Measurements from ENCODE around the gene KCTD7. TPM values are rescaled to one million over a fixed set of nuclear protein-coding genes. Genes with fewer than 3 reads are reported as not detected.
A peak's percentile ranks its signal among the peaks of the same experiment; 100 is the strongest.
"Not testable (repeated sequence)": the region's sequence is repeated elsewhere in the genome, so short reads cannot be mapped to it uniquely, and the experiment has no call there.

Gene KCTD7
- total RNA-seq, result 10 to 100 TPM; 31.9 to 33.8 TPM

DNA sequence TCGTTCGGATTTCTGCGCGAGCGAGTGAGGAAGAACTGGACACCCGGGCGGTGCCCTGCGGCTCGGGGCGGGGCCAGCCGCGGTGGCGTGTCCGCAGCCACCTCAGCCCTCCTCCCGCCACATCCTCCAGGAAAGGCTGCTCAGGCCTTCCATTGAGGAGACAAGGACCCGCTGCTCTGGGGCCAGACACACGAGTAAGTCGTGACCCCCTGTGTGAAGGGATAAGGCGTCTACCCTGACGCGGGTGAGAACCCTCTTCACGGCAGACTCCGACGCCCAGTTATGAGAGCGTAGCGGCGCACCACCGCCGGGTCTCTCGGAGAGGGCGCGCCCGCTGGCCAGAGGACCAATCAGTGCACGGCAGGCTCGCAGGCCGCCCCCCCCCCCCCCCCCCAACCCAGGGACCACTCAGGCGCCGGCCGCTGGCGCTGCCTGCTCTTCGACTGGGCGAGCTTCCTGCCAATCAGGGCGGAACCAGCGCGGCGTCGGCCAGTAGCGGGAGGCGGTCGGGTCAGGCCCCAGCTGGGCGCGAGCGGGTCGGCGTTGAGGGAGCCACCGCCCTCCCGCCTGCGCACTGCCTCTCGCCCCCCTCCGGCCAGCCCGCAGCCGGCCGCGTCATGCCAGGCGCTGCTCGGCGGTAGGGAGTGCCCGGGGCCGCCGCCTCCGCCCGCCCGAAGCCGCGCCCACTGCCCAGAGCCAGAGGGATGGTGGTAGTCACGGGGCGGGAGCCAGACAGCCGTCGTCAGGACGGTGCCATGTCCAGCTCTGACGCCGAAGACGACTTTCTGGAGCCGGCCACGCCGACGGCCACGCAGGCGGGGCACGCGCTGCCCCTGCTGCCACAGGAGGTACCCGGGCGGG, at the start of gene KCTD7:
KCTD7 (plus strand) TSS at position 521 of the 861 bp plus-strand sequence; CDS start at position 705, 184 bp downstream.
- POLR2A ChIA-PET, result interaction anchor here (0.6 to 3.5 kb wide), 14 partner anchors 9 to 648 kb away, joined by 3 to 26 read pairs (median 4); partner anchors contain the start of genes RABGEF1 and SBDS
- H3K4me1 Mint-ChIP-seq, result peaks cover 51% of the 10 kb centered on the region
- DNase-seq, result peak; percentile 96
- H3K27me3 Mint-ChIP-seq, result no peaks in the 10 kb centered on the region
- no peaks in the 10 kb centered on the region for H3K9me3 Mint-ChIP-seq
- CTCF ChIA-PET, result interaction anchor here (1.2 to 2.0 kb wide), 2 partner anchors 25 to 71 kb away, joined by 3 to 6 read pairs; no protein-coding TSS in a partner anchor
- H3K4me3 Mint-ChIP-seq, result peak within 1 kb of the TSS; percentile 82
- peaks cover 24% of the 10 kb centered on the region for H3K36me3 Mint-ChIP-seq (ENCODE audit: low read depth)
- H3K27ac Mint-ChIP-seq, result peak within 1 kb of the TSS; percentile 94

DNA sequence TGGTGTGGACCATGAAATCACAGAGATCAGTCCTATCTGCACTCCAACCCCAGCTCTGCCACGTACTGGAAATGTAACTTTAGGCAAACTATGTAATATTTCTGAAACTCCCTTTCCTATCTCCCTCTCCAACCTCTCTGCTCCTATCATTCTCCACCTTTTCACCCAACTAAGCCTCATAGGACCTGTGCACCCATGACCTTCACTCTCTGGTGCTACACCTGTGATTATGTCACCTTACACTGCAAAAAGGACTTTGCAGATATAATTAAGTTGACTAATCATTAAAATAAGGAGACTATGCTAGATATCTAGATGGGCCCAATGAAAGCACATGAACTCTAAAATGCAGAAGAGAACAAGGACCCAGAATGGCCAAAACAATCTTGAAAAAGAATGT, 48.3 kb upstream of the KCTD7 start:
- DNase-seq, POLR2A ChIA-PET, H3K27ac Mint-ChIP-seq, H3K9me3 Mint-ChIP-seq, CTCF ChIA-PET, H3K4me3 Mint-ChIP-seq, H3K27me3 Mint-ChIP-seq: not testable (repeated sequence)
- Mint-ChIP-seq H3K36me3 (ENCODE audit: low read depth) (peaks cover 43% of the 10 kb centered on the region), H3K4me1 (peaks cover 38% of the 10 kb centered on the region)

DNA sequence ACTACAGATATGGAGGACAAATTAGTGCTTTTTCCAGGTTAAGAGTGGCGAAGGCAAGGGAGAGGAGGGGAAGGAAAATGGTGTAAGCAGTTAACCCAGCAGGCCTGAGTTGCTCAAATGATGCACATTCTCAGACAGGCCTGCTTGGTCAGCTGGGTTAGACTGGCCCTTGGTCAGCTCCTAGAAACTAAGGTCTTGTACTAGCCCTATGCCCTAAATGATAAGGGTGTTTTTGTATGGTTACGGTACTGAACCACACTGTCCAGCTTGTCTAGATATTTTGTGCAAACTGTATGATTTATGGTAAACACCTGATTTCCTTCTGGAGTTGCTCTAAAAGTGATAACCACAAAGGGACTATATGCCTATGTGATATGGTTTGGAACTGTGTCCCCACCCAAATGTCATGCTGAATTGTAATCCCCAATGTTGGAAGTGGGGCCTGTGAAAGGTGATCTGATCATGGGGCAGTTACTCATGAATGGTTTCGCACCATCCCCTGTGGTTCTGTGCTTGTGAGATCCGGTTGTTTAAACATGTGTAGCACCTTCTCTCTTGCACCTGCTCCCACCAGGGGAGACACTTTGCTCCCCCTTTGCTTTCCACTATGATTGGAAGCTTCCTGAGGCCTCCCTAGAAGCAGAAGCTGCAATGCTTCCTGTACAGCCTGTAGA, 45.7 kb upstream of the KCTD7 start:
- Mint-ChIP-seq H3K4me1 (peaks cover 19% of the 10 kb centered on the region), H3K36me3 (ENCODE audit: low read depth) (peaks cover 44% of the 10 kb centered on the region)
- DNase-seq, H3K27ac Mint-ChIP-seq, H3K27me3 Mint-ChIP-seq, POLR2A ChIA-PET, H3K4me3 Mint-ChIP-seq, H3K9me3 Mint-ChIP-seq: not testable (repeated sequence)
- CTCF ChIA-PET, result interaction anchor here (1.2 kb wide), 1 partner anchor 26 kb away, joined by 6 read pairs; no protein-coding TSS in a partner anchor

DNA sequence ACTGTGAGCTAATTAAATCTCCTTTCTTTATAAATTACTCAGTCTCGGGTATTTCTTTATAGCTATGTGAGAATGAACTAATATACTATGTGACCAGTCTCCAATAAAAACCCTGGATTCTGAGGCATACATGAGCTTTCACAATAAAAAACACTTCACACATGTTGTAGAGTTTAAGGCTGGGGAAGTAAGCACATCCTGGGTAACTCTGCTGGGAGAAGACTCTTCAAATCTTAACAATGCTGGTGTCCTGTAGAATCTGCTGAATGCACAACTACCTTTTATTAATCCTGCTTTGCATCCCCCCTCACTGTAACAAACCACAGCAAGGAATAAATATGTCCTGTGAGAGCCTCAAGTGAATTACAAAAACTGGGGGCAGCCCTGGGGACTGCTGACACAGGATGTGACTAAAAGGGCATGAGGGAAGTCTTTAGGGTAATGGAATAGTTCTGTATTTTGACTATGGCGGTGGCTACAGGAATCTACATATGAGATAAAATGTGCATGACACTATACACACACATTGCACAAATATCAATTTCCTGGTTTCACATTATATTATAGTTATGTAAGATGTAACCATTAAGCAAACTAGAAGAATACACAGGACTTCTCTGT, 45.1 kb upstream of the KCTD7 start:
- H3K27me3 Mint-ChIP-seq, result no peaks in the 10 kb centered on the region
- H3K4me1 Mint-ChIP-seq, result peaks cover 15% of the 10 kb centered on the region
- no peak overlapping the region for H3K4me3 Mint-ChIP-seq
- ChIA-PET POLR2A (no interaction called here), CTCF (interaction anchor here (1.2 kb wide), 1 partner anchor 26 kb away, joined by 6 read pairs; no protein-coding TSS in a partner anchor)
- H3K36me3 Mint-ChIP-seq (ENCODE audit: low read depth), result peaks cover 44% of the 10 kb centered on the region
- no peaks in the 10 kb centered on the region for H3K9me3 Mint-ChIP-seq
- no peak overlapping the region for H3K27ac Mint-ChIP-seq
- DNase-seq, result no peak

DNA sequence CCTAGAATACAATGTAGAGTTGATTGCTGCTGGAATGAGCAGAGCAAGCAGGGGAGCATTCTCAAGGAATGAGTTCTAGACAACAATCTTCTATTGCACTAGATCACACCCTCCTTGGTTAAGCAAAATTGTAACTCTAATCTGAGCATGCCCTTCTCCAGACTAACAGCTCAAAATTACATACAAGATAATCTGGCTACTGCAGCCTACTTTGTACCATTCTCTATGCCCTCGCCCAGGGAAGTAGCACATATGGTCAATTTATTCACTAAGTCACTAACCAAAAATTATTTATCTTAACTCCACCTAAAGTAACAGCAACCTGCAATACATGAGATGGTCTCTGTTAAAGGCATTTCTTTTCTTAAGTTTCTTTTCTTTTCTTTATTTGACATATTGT, 42.5 kb upstream of the KCTD7 start:
- POLR2A ChIA-PET, result no interaction called here
- CTCF ChIA-PET, result no interaction called here
- DNase-seq, result no peak
- no peaks in the 10 kb centered on the region for H3K27me3 Mint-ChIP-seq
- H3K4me3 Mint-ChIP-seq, result no peak overlapping the region
- no peak overlapping the region for H3K27ac Mint-ChIP-seq
- peaks cover 39% of the 10 kb centered on the region for H3K36me3 Mint-ChIP-seq (ENCODE audit: low read depth)
- no peaks in the 10 kb centered on the region for H3K9me3 Mint-ChIP-seq
- H3K4me1 Mint-ChIP-seq, result peaks cover 36% of the 10 kb centered on the region

DNA sequence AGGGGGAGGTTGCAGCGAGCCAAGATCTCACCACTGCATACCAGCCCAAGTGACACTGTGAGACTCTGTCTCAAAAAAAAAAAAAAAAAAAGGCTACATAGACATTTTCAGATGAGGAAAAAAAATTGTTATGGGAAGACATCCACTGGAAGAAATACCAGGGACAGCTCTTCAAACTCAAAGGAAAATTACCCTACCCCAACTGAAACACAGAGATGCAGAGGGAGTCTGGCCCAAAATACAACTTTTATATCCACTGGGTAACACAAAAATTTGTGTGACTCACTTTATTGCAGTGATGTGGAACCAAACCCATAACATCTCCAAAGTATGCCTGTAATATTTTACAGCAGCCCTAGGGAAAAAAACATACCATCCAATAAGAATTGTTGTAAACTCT, 40.5 kb upstream of the KCTD7 start:
- DNase-seq, H3K27ac Mint-ChIP-seq, H3K9me3 Mint-ChIP-seq, POLR2A ChIA-PET, H3K27me3 Mint-ChIP-seq, H3K4me3 Mint-ChIP-seq: not testable (repeated sequence)
- peaks cover 53% of the 10 kb centered on the region for H3K4me1 Mint-ChIP-seq
- CTCF ChIA-PET, result interaction anchor here (0.6 kb wide), 1 partner anchor 856 kb away, joined by 4 read pairs; no protein-coding TSS in a partner anchor
- peaks cover 29% of the 10 kb centered on the region for H3K36me3 Mint-ChIP-seq (ENCODE audit: low read depth)

DNA sequence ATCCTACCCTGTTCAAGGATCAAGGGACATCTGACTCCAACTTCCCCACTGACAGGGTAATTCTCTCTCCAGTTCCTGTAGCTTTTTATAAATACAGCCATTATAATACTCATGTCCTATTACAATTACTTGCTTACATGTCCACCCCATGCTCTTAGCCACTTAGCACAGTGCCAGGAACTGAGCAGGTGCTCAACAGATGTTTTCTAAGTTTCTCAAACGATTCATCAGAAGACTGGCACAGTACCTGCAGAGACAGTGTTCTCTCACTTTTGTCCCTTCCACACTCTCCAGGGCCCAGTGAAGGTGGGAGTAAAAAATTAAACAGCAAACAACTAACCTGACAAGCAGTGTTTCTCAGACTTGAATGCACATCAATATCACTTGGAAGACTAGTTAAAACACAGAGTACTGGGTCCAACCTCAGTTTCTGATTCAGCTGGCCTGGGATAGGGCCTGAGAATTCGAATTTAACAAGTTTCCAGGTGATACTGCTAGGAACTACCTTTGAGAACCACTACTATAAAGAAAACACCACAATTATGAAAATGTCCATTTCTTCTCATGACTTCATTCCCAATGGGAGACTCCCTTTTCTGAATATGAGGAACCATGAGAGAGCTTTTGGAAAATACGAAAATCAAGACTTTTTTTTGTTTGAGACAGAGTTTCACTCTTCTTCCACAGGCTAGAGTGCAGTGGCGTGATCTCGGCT, 39.7 kb upstream of the KCTD7 start:
- not testable (repeated sequence) for DNase-seq, H3K4me3 Mint-ChIP-seq, H3K9me3 Mint-ChIP-seq, H3K27me3 Mint-ChIP-seq, H3K27ac Mint-ChIP-seq
- ChIA-PET POLR2A (interaction anchor here (0.8 to 1.2 kb wide), 2 partner anchors 17 to 474 kb away, joined by 4 read pairs; partner anchors contain the start of gene CRCP), CTCF (interaction anchor here (0.6 to 1.0 kb wide), 3 partner anchors 17 to 857 kb away, joined by 3 to 4 read pairs (median 3); no protein-coding TSS in a partner anchor)
- peaks cover 51% of the 10 kb centered on the region for H3K4me1 Mint-ChIP-seq
- H3K36me3 Mint-ChIP-seq (ENCODE audit: low read depth), result peaks cover 22% of the 10 kb centered on the region

DNA sequence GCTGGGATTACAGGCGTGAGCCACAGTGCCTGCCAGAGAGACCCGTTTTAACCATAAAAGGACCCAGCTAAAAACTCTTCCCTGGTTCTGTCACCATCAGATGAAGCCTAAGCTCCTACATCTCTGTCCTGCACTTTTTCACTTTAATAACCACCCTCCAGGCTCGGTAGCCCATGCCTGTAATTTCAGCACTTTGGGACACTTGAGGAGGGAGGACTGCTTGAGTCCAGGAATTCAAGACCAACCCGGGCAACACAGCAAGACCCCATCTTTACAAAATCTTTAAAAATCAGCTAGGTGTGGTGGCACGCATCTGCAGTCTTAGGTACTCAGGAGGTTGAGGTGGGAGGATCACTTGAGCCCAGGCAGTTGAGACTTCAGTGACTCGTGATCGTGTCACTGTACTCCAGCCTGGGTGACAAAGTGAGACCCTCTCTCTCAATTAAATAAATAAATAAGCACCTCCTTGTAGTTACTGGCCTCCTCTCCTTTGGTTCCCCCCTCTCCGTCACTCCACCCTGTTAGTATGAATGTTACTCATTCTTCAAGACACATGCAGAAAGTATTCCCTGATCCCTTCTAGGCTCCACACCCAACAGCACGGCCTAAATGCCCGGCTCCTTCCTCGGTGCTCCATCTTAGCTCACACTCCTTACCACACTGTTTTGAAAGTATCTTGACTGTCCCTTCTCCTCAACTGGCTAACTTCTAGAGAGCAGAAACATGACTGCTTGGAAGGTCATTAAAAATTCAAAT, 38.2 kb upstream of the KCTD7 start:
- DNase-seq, H3K27me3 Mint-ChIP-seq, POLR2A ChIA-PET, H3K9me3 Mint-ChIP-seq: not testable (repeated sequence)
- peak overlapping the region; percentile 8 for H3K27ac Mint-ChIP-seq
- CTCF ChIA-PET, result interaction anchor here (1.0 kb wide), 1 partner anchor 19 kb away, joined by 3 read pairs; no protein-coding TSS in a partner anchor
- peaks cover 16% of the 10 kb centered on the region for H3K36me3 Mint-ChIP-seq (ENCODE audit: low read depth)
- H3K4me3 Mint-ChIP-seq, result peak overlapping the region; percentile 98
- H3K4me1 Mint-ChIP-seq, result peaks cover 43% of the 10 kb centered on the region

DNA sequence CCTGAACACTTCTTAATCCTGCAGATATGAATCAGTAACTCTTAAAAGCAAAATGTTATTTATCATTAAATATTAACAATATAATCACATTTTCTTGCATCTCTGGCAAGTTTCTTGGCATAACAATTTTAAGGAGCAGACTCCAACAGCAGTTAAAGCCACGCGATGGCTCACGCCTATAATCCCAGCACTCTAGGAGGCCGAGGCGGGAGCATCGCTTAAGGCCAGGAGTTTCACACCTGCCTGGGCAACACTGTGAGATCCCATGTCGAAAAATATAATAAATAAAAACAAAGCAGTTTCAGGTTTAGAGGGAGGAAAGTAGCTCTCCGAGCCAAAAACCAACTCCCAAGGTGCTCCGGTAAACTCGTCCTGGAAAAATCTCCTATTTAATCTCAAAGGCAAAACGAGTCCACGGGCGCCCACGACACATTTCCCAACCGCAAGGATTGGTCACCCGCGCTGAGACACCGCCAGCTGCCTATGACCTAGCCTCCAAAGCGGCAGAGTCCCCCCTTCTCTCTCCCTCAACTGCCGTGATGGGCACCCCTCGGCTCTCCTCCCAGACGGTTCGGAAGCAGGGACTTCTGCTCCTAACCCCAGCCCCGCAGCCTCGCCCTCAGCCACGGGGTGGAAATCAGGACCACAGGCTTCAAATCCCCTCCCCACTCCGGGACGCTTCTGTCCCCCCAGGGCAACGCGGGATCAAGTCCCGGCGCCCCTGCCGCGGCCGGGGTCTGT, 37.5 kb upstream of the KCTD7 start:
- H3K4me1 Mint-ChIP-seq, result peaks cover 43% of the 10 kb centered on the region
- peak overlapping the region; percentile 74 for H3K27ac Mint-ChIP-seq
- DNase-seq, H3K27me3 Mint-ChIP-seq, CTCF ChIA-PET, H3K9me3 Mint-ChIP-seq: not testable (repeated sequence)
- POLR2A ChIA-PET, result interaction anchor here (0.6 kb wide), 1 partner anchor 85 kb away, joined by 3 read pairs; no protein-coding TSS in a partner anchor
- H3K36me3 Mint-ChIP-seq (ENCODE audit: low read depth), result peaks cover 15% of the 10 kb centered on the region
- peak overlapping the region; percentile 98 for H3K4me3 Mint-ChIP-seq

DNA sequence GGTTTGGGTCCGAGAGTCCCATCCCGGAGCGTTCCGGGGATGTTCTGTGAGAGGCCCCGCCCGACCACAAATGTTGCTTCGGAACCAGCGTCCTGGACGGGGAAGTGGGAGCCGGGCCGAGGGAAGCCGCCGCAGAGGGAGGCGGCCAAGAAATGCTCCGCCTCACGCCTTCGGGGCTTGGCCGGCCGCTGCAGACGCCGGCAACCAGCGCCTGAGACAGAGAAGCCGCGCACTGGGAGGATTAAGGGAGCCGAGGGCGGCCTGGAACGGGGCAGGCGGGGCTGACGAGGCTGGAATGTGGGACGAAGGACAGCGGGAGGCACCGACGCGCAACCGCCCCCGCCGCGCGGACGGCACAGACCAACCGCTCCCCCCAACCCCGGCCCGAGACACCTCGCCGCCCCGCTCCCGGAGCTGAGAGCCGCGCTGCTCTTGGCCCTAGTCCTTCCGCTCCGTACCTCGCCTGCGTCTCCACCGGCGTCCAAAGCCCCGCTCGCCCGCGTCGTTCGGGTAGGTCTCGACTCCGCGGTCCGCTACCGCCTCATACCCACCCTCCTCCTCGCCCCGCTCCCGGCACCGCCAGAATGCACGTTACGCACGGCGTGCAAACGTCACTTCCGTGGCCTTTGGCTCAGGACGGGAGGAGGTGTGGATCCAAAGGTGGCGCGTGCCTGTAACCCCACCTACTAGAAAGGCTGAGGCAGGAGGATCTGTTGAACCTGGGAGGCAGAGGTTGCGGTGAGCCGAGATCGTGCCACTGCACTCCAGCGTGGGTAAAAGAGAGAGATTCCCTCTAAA, 36.7 kb upstream of the KCTD7 start:
- H3K4me1 Mint-ChIP-seq, result peaks cover 43% of the 10 kb centered on the region
- H3K9me3 Mint-ChIP-seq, result peaks cover 3% of the 10 kb centered on the region
- peak overlapping the region; percentile 91 for H3K27ac Mint-ChIP-seq
- peaks cover 10% of the 10 kb centered on the region for H3K36me3 Mint-ChIP-seq (ENCODE audit: low read depth)
- POLR2A ChIA-PET, result interaction anchor here (0.6 kb wide), 1 partner anchor 86 kb away, joined by 3 read pairs; no protein-coding TSS in a partner anchor
- no peaks in the 10 kb centered on the region for H3K27me3 Mint-ChIP-seq
- peak; percentile 92 for DNase-seq
- peak overlapping the region; percentile 98 for H3K4me3 Mint-ChIP-seq
- CTCF ChIA-PET, result no interaction called here
